Loucy (cell line): ENCODE results near the gene SPSB4.

Experiments used
- H2AFZ ChIP-seq: fragments of 200-600 bp; sonication (generic); 2 replicates; pipeline ENCODE4 v1.6.0; 2016; ENCODE audit warnings: antibody characterized with exemption, mild to moderate bottlenecking, low read length, moderate library complexity
- H3F3A ChIP-seq: fragments of 200-600 bp; 2 replicates; pipeline ENCODE4 v1.6.0; 2016; ENCODE audit warnings: antibody characterized with exemption, low read depth, mild to moderate bottlenecking
- H3K27me3 ChIP-seq: fragments of 200-600 bp; sonication (generic); 2 replicates; pipeline ENCODE4 v1.6.1; 2014; ENCODE audit warnings: low read length, mild to moderate bottlenecking; ENCODE audit not compliant: insufficient read depth, poor library complexity, severe bottlenecking
- H3K36me3 ChIP-seq: fragments of 200-600 bp; sonication (generic); 2 replicates; pipeline ENCODE4 v1.6.1; 2016; ENCODE audit warnings: low read length; ENCODE audit not compliant: insufficient read depth
- H3K4me1 ChIP-seq: fragments of 200-600 bp; sonication (generic); 2 replicates; pipeline ENCODE4 v1.5.1; 2014; ENCODE audit warnings: low read length, mild to moderate bottlenecking; ENCODE audit not compliant: insufficient read depth, poor library complexity, severe bottlenecking
- H3K4me2 ChIP-seq: fragments of 200-600 bp; sonication (generic); 2 replicates; pipeline ENCODE4 v1.6.0; 2014; ENCODE audit warnings: antibody characterized with exemption, low read length, low read depth, mild to moderate bottlenecking; ENCODE audit not compliant: poor library complexity, severe bottlenecking
- H3K4me3 ChIP-seq: fragments of 200-600 bp; sonication (generic); 2 replicates; pipeline ENCODE4 v1.5.1; 2014; ENCODE audit warnings: low read length, mild to moderate bottlenecking, mixed read lengths; ENCODE audit not compliant: poor library complexity, severe bottlenecking
- H3K79me2 ChIP-seq: fragments of 200-600 bp; sonication (generic); 2 replicates; pipeline ENCODE4 v1.6.1; 2014; ENCODE audit warnings: low read length; ENCODE audit not compliant: insufficient read depth
- H3K9ac ChIP-seq: fragments of 200-600 bp; sonication (generic); 2 replicates; pipeline ENCODE4 v1.6.0; 2014; ENCODE audit warnings: mild to moderate bottlenecking, low read depth, low read length, moderate library complexity; ENCODE audit not compliant: poor library complexity, severe bottlenecking
- H3K9me2 ChIP-seq: fragments of 200-600 bp; sonication (generic); replicated peaks from 2 replicates; pipeline ENCODE4 v1.6.1; 2016; ENCODE audit warnings: low read depth, low read length, mixed read lengths
- H3K9me3 ChIP-seq: fragments of 200-600 bp; sonication (generic); 2 replicates; pipeline ENCODE4 v1.6.1; 2014; ENCODE audit warnings: mild to moderate bottlenecking, antibody characterized with exemption, low read length, low read depth; ENCODE audit not compliant: insufficient read depth
- H4K20me1 ChIP-seq: fragments of 200-600 bp; sonication (generic); 2 replicates; pipeline ENCODE4 v1.6.0; 2014; ENCODE audit warnings: antibody characterized with exemption, low read length, mild to moderate bottlenecking; ENCODE audit not compliant: insufficient read depth, poor library complexity, severe bottlenecking
- EZH2phosphoT487 ChIP-seq: fragments of 200-600 bp; IDR thresholded peaks from 2 replicates; pipeline ENCODE4 v1.6.1; 2018; ENCODE audit warnings: antibody characterized with exemption, mild to moderate bottlenecking, moderate library complexity, borderline replicate concordance
- TF ChIP-seq, protein P1 (sequence below): fragments of 200-600 bp; sonication (generic); conservative IDR thresholded peaks from 2 replicates; pipeline ENCODE4 v1.5.1; 2014; ENCODE audit warnings: mild to moderate bottlenecking, antibody characterized with exemption, low read length

SPSB4 gene

DNA sequence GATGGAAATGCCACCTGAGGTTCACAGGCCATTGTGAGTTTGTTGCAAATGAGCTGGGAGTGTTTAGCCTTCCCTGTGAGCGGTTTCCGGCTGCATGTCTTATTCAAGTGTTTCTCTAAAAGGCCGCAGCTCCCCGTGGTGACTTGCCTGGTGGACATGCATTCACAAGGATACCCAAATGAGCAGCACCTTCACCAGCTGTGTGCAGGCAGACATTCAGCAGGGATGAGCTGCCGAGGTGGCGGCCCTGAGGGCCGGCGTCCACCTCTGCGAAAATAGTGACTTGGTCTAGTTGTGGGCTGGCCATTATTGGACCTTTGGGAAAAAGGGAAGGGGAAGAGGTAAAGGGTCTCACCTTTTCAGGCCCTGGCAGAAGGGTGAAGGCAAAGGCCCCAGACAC, 23.4 kb downstream of the SPSB4 start:
- Histone ChIP-seq H3F3A (no peaks in the 10 kb centered on the region), H3K9me3 (no peaks in the 10 kb centered on the region), H3K4me3 (no peak overlapping the region), H3K4me1 (no peaks in the 10 kb centered on the region), H3K9me2 (no peaks in the 10 kb centered on the region), H3K4me2 (no peak overlapping the region), H3K36me3 (no peaks in the 10 kb centered on the region), H4K20me1 (no peaks in the 10 kb centered on the region), H3K9ac (no peak overlapping the region), H3K27me3 (no peaks in the 10 kb centered on the region), H2AFZ (no peak overlapping the region), H3K79me2 (no peaks in the 10 kb centered on the region)
- no peak for TF ChIP-seq EZH2phosphoT487
- TF ChIP-seq, protein P1, sequence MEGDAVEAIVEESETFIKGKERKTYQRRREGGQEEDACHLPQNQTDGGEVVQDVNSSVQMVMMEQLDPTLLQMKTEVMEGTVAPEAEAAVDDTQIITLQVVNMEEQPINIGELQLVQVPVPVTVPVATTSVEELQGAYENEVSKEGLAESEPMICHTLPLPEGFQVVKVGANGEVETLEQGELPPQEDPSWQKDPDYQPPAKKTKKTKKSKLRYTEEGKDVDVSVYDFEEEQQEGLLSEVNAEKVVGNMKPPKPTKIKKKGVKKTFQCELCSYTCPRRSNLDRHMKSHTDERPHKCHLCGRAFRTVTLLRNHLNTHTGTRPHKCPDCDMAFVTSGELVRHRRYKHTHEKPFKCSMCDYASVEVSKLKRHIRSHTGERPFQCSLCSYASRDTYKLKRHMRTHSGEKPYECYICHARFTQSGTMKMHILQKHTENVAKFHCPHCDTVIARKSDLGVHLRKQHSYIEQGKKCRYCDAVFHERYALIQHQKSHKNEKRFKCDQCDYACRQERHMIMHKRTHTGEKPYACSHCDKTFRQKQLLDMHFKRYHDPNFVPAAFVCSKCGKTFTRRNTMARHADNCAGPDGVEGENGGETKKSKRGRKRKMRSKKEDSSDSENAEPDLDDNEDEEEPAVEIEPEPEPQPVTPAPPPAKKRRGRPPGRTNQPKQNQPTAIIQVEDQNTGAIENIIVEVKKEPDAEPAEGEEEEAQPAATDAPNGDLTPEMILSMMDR, result no peak

DNA sequence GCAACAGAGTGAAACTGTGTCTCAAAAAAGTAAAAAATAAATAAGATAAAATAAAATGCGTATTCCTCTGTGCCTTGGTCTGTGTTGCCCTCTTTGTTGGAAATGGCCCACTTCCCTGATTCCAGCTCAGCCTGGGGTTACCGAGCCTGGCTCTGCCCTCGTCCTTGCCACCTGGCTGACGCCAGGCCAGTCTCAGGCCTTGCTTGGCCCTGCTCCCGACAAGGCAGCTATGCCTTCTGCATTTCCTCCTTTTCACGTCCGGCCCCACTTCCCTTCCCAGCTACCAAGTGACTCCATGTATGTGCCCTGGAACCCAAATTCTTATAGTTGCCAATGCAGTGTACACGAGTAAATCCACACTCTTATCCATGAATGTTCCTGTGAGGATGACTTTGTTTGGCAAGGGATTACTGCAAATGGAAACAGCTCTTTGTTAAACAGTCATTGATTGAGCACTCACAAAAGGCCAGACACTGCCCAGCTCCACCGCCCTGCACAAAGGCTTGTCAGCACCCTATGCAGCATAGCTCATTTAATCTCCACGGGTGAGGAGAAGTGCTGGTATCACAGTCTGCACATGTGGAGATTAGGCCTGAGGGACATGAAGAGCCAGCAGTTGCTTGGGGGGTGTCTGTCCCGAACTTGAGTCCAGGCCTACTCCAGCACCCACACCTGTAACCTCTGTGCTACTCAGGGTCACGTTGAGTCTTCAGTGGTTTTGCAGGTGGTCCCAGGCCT, 25.1 kb downstream of the SPSB4 start:
- Histone ChIP-seq H2AFZ (no peak overlapping the region), H3K9ac (no peak overlapping the region), H3K4me3 (no peak overlapping the region), H3F3A (no peaks in the 10 kb centered on the region), H3K27me3 (no peaks in the 10 kb centered on the region), H3K4me2 (no peak overlapping the region), H3K9me2 (no peaks in the 10 kb centered on the region), H3K36me3 (no peaks in the 10 kb centered on the region), H3K9me3 (no peaks in the 10 kb centered on the region), H4K20me1 (no peaks in the 10 kb centered on the region), H3K79me2 (no peaks in the 10 kb centered on the region), H3K4me1 (no peaks in the 10 kb centered on the region)
- TF ChIP-seq, protein P1, result no peak
- TF ChIP-seq EZH2phosphoT487, result no peak

DNA sequence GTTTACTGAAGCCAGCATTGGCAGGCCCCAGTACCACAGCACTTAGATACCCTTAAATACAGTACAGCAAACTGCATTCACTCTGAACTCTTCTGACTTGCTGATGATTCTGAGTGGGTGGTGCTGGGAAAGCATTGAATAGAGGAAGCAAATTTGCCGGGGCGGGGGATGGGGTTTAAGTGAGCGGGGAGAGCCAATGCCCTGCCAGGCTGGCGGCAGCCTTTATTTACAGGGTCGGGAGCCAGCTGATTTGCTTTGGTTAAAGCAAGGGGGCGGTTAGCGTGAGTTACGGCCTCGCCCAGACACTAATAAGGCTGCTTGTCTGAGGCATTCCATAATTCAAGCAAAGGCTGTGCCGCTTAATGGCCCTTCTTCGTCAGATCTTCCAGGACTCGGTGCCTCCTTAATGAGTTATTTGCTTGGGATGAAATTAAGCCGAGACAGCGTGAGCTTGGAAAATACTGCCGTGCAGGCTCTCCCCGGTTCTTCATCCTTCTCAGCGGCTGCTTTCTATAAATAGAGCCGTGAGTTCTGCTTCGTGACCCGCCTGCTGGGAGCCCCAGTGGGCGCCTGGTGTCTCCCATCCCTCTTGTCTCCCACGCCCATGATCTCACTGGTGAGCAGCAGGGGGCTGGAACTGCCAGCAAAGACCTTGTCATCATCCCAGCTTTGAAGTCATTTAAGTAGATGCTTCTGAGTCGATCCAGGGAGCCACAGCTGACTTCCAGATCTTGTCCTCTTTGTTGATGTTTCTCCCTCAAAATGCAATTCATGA, 25.8 kb downstream of the SPSB4 start:
- Histone ChIP-seq H3F3A (no peaks in the 10 kb centered on the region), H3K4me3 (no peak overlapping the region), H3K36me3 (no peaks in the 10 kb centered on the region), H3K9ac (no peak overlapping the region), H3K79me2 (no peaks in the 10 kb centered on the region), H3K9me3 (no peaks in the 10 kb centered on the region), H3K27me3 (no peaks in the 10 kb centered on the region), H2AFZ (no peak overlapping the region), H3K4me1 (no peaks in the 10 kb centered on the region), H3K4me2 (no peak overlapping the region), H3K9me2 (no peaks in the 10 kb centered on the region), H4K20me1 (no peaks in the 10 kb centered on the region)
- TF ChIP-seq, protein P1, result no peak
- TF ChIP-seq EZH2phosphoT487, result no peak
